AG10803 (cell line): ENCODE results near the gene RPL22L1.

Experiments used
- DNase-seq: peaks from one replicate; pipeline ENCODE4 v3.0.0; 2010; ENCODE audit warnings: low read depth
- H3K4me3 ChIP-seq: 2 replicates; pipeline ENCODE4 v1.5.1; 2011; ENCODE audit warnings: mild to moderate bottlenecking, low read length, control low read depth
- CTCF ChIP-seq: conservative IDR thresholded peaks from 2 replicates; pipeline ENCODE4 v1.5.1; 2011; ENCODE audit warnings: mild to moderate bottlenecking, low read length, control low read depth, inconsistent platforms

Gene RPL22L1

GRCh38 chr3:170816841-170817240 is 53.2 kb downstream of the RPL22L1 start:
- no peak overlapping the region for H3K4me3 ChIP-seq
- no peak for TF ChIP-seq CTCF
- DNase-seq = no peak

- no peak for TF ChIP-seq CTCF
- DNase-seq = no peak
These were observed 53.7 kb downstream of the RPL22L1 start for GRCh38 chr3:170816341-170816740.

GRCh38 chr3:170815936-170816335 is 54.1 kb downstream of the RPL22L1 start:
- no peak for DNase-seq
- H3K4me3 ChIP-seq = no peak overlapping the region
- TF ChIP-seq CTCF = no peak

More at GRCh38 chr3:170816341-170816740, 53.7 kb downstream of the RPL22L1 start:
- no peak overlapping the region for H3K4me3 ChIP-seq

DNA sequence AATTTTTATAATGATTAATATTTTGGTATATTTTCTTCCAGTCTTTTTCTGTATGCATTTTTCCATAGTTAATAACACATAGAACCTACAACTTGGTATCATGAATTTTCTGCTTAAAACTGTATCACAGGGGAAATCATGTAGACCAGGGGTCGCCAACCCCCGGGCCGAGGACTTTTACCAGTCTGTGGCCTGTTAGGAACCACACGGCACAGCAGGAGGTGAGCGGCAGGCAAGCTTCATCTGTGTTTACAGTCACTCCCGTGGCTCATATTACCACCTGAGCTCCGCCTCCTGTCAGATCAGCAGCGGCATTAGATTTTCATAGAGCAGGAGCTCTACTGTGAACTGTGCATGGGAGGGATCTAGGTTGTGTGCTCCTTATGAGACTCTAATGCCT is 54.7 kb downstream of the RPL22L1 start:
- no peak for TF ChIP-seq CTCF
- no peak for DNase-seq
- H3K4me3 ChIP-seq = no peak overlapping the region
